Hematopoietic multipotent progenitor cell treated with erythropoietin and hydrocortisone succinate and interleukin-3 and kit ligand, for 17 days (in vitro differentiated cells): ENCODE measurements around the gene NPAS2.

Experiments
- DNase-seq: peaks from one replicate; pipeline ENCODE4 v3.0.0-alpha.2; 2015; ENCODE audit warnings: low spot score

NPAS2 gene

GRCh38 chr2:100819370-100820272 lies at the start of gene NPAS2:
TSS of gene NPAS2 (plus strand) at chr2:100820139. CDS start at chr2:100904755, 84,616 bp downstream.
- DNase-seq = no peak

GRCh38 chr2:100771125-100771524 lies 48.8 kb upstream of the NPAS2 start:
- no peak for DNase-seq

- no peak for DNase-seq
Measured at GRCh38 chr2:100773538-100773937, 46.4 kb upstream of the NPAS2 start.

GRCh38 chr2:100776445-100776844 lies 43.5 kb upstream of the NPAS2 start:
- no peak for DNase-seq

- no peak for DNase-seq
Measured at GRCh38 chr2:100778637-100779450, 41.1 kb upstream of the NPAS2 start.

- no peak for DNase-seq
Measured at GRCh38 chr2:100779908-100780202, 40.1 kb upstream of the NPAS2 start.

GRCh38 chr2:100780203-100781008 lies 39.5 kb upstream of the NPAS2 start:
- no peak for DNase-seq

GRCh38 chr2:100781009-100781325 lies 39.0 kb upstream of the NPAS2 start:
- DNase-seq = no peak

GRCh38 chr2:100781523-100782379 lies 38.2 kb upstream of the NPAS2 start:
- no peak for DNase-seq

GRCh38 chr2:100782380-100782878 lies 37.5 kb upstream of the NPAS2 start:
- DNase-seq = no peak

- no peak for DNase-seq
Measured at GRCh38 chr2:100783987-100784386, 36.0 kb upstream of the NPAS2 start.

- DNase-seq = no peak
Measured at GRCh38 chr2:100784681-100785080, 35.3 kb upstream of the NPAS2 start.

GRCh38 chr2:100785626-100786296 lies 34.2 kb upstream of the NPAS2 start:
- DNase-seq = no peak

- no peak for DNase-seq
Measured at GRCh38 chr2:100786297-100786658, 33.7 kb upstream of the NPAS2 start.

GRCh38 chr2:100786985-100787384 lies 33.0 kb upstream of the NPAS2 start:
- DNase-seq = no peak

- DNase-seq = no peak
Measured at GRCh38 chr2:100789361-100789760, 30.6 kb upstream of the NPAS2 start.

GRCh38 chr2:100791294-100791935 lies 28.5 kb upstream of the NPAS2 start:
- no peak for DNase-seq

- DNase-seq = no peak
Measured at GRCh38 chr2:100791936-100792308, 28.0 kb upstream of the NPAS2 start.

- DNase-seq = no peak
Measured at GRCh38 chr2:100793220-100793619, 26.7 kb upstream of the NPAS2 start.

- DNase-seq = no peak
Measured at GRCh38 chr2:100793982-100794381, 26.0 kb upstream of the NPAS2 start.
